ENCODE measurements around the gene AFF2.

The AFF2 gene

GRCh38 chrX:148672517-148672916 lies 172.1 kb downstream of the AFF2 start:
- H3K4me3 ChIP-seq (ENCODE audit: low read depth, low read length): no peak overlapping the region
- DNase-seq (ENCODE audit: low read depth): no peak

- DNase-seq (ENCODE audit: low read depth): no peak
- no peak overlapping the region for H3K4me3 ChIP-seq (ENCODE audit: low read depth, low read length)
Measured at GRCh38 chrX:148681605-148682004, 181.2 kb downstream of the AFF2 start.

GRCh38 chrX:148682206-148682605 lies 181.8 kb downstream of the AFF2 start:
- DNase-seq (ENCODE audit: low read depth): no peak
- H3K4me3 ChIP-seq (ENCODE audit: low read depth, low read length): no peak overlapping the region

GRCh38 chrX:148691456-148691855 lies 191.0 kb downstream of the AFF2 start:
- DNase-seq (ENCODE audit: low read depth): peak; percentile 0

GRCh38 chrX:148695255-148695654 lies 194.8 kb downstream of the AFF2 start:
- no peak for DNase-seq (ENCODE audit: low read depth)

More at GRCh38 chrX:148691456-148691855, 191.0 kb downstream of the AFF2 start:
- no peak overlapping the region for H3K4me3 ChIP-seq (ENCODE audit: low read depth, low read length)

GRCh38 chrX:148698221-148698620 lies 197.8 kb downstream of the AFF2 start:
- no peak overlapping the region for H3K4me3 ChIP-seq (ENCODE audit: low read depth, low read length)
- no peak for DNase-seq (ENCODE audit: low read depth)

More at GRCh38 chrX:148695255-148695654, 194.8 kb downstream of the AFF2 start:
- no peak overlapping the region for H3K4me3 ChIP-seq (ENCODE audit: low read depth, low read length)

GRCh38 chrX:148700021-148700420 lies 199.6 kb downstream of the AFF2 start:
- no peak for DNase-seq (ENCODE audit: low read depth)
- H3K4me3 ChIP-seq (ENCODE audit: low read depth, low read length): no peak overlapping the region

- no peak for DNase-seq (ENCODE audit: low read depth)
- no peak overlapping the region for H3K4me3 ChIP-seq (ENCODE audit: low read depth, low read length)
Measured at GRCh38 chrX:148713981-148714380, 213.6 kb downstream of the AFF2 start.

GRCh38 chrX:148715361-148715760 lies 214.9 kb downstream of the AFF2 start:
- no peak overlapping the region for H3K4me3 ChIP-seq (ENCODE audit: low read depth, low read length)
- no peak for DNase-seq (ENCODE audit: low read depth)

GRCh38 chrX:148722966-148723365 lies 222.5 kb downstream of the AFF2 start:
- DNase-seq (ENCODE audit: low read depth): no peak
- no peak overlapping the region for H3K4me3 ChIP-seq (ENCODE audit: low read depth, low read length)

- DNase-seq (ENCODE audit: low read depth): no peak
- no peak overlapping the region for H3K4me3 ChIP-seq (ENCODE audit: low read depth, low read length)
Measured at GRCh38 chrX:148723551-148723950, 223.1 kb downstream of the AFF2 start.

GRCh38 chrX:148728901-148729300 lies 228.5 kb downstream of the AFF2 start:
- DNase-seq (ENCODE audit: low read depth): no peak

GRCh38 chrX:148732743-148733142 lies 232.3 kb downstream of the AFF2 start:
- no peak for DNase-seq (ENCODE audit: low read depth)
- no peak overlapping the region for H3K4me3 ChIP-seq (ENCODE audit: low read depth, low read length)

More at GRCh38 chrX:148728901-148729300, 228.5 kb downstream of the AFF2 start:
- H3K4me3 ChIP-seq (ENCODE audit: low read depth, low read length): no peak overlapping the region

GRCh38 chrX:148741441-148741840 lies 241.0 kb downstream of the AFF2 start:
- no peak for DNase-seq (ENCODE audit: low read depth)
- no peak overlapping the region for H3K4me3 ChIP-seq (ENCODE audit: low read depth, low read length)

GRCh38 chrX:148755111-148755510 lies 254.7 kb downstream of the AFF2 start:
- DNase-seq (ENCODE audit: low read depth): no peak

GRCh38 chrX:148763896-148764295 lies 263.5 kb downstream of the AFF2 start:
- DNase-seq (ENCODE audit: low read depth): no peak
- no peak overlapping the region for H3K4me3 ChIP-seq (ENCODE audit: low read depth, low read length)

More at GRCh38 chrX:148755111-148755510, 254.7 kb downstream of the AFF2 start:
- H3K4me3 ChIP-seq (ENCODE audit: low read depth, low read length): no peak overlapping the region

GRCh38 chrX:148768296-148768695 lies 267.9 kb downstream of the AFF2 start:
- no peak overlapping the region for H3K4me3 ChIP-seq (ENCODE audit: low read depth, low read length)
- no peak for DNase-seq (ENCODE audit: low read depth)

- no peak for DNase-seq (ENCODE audit: low read depth)
- H3K4me3 ChIP-seq (ENCODE audit: low read depth, low read length): no peak overlapping the region
Measured at GRCh38 chrX:148771440-148771839, 271.0 kb downstream of the AFF2 start.

- H3K4me3 ChIP-seq (ENCODE audit: low read depth, low read length): no peak overlapping the region
- DNase-seq (ENCODE audit: low read depth): no peak
Measured at GRCh38 chrX:148774276-148774675, 273.9 kb downstream of the AFF2 start.

- no peak overlapping the region for H3K4me3 ChIP-seq (ENCODE audit: low read depth, low read length)
- no peak for DNase-seq (ENCODE audit: low read depth)
Measured at GRCh38 chrX:148784137-148784536, 283.7 kb downstream of the AFF2 start.

- no peak for DNase-seq (ENCODE audit: low read depth)
- H3K4me3 ChIP-seq (ENCODE audit: low read depth, low read length): no peak overlapping the region
Measured at GRCh38 chrX:148784856-148785255, 284.4 kb downstream of the AFF2 start.

- H3K4me3 ChIP-seq (ENCODE audit: low read depth, low read length): no peak overlapping the region
- DNase-seq (ENCODE audit: low read depth): no peak
Measured at GRCh38 chrX:148785256-148785655, 284.8 kb downstream of the AFF2 start.

Data from skeletal muscle cell (primary cell).